ENCODE results near the gene HOXC13. TPM values are rescaled to one million over a fixed set of nuclear protein-coding genes. Genes with fewer than 3 reads are reported as not detected.

HOXC13 gene
- total RNA-seq, 1 donor from 2014 or later, result not detected

DNA sequence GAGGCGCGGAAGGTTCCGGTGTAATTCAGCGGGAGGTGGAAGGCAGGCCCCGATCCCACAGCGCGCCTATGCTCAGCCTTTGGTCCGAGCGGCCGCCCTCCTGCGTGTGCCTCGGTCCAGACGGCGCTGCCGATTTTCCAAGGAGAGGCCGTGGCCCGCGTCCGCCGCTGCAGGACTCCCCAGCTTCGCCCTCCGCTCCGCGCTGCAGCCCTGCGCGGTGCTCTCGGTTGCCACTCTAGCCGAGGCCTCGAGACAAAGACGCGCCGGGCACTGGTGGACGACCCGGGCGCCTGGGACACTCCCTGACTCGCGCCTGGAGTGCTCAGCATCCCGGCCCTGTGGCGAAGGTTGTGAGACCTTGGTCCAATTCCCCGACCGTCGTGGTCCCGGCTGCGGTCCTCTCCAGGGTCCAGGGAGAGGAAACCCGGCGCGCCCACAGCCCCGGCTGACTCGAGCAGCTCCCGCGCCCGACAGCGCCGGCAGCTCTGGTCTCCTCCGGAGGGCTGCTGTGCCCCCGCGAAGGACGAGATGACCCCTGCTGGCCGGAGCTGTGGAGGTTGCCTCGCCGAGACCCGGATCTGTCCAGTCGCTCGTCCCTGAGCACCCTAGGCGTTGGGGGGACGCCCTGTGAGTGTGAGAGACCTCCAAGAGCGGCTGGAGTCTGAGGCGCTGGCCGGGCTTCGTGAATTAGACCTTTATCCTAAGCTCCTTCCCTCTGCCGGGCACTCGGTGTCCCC, 22.6 kb downstream of the HOXC13 start:
- no peak for DNase-seq (ENCODE audit: low read depth)

DNA sequence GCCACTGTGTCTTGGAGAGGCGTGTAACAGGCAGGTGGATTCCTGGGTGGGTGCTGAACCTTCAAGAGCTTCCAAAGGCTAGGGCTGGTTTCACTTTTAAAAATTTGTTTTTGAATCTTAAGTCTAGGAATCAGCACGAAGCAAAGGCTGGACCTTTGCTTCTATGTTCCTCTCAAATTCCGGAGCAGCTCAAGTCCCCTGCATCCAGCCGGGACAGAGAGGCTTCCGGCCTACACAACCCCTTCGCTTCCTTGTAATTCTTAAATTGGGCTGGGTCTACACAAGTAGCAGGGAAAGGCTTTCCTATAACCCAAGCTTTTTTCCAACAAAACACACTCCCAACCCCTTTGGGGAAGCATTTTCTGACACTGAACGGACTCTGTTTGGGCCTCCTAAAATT, 24.4 kb downstream of the HOXC13 start:
- TF ChIP-seq, protein P1, sequence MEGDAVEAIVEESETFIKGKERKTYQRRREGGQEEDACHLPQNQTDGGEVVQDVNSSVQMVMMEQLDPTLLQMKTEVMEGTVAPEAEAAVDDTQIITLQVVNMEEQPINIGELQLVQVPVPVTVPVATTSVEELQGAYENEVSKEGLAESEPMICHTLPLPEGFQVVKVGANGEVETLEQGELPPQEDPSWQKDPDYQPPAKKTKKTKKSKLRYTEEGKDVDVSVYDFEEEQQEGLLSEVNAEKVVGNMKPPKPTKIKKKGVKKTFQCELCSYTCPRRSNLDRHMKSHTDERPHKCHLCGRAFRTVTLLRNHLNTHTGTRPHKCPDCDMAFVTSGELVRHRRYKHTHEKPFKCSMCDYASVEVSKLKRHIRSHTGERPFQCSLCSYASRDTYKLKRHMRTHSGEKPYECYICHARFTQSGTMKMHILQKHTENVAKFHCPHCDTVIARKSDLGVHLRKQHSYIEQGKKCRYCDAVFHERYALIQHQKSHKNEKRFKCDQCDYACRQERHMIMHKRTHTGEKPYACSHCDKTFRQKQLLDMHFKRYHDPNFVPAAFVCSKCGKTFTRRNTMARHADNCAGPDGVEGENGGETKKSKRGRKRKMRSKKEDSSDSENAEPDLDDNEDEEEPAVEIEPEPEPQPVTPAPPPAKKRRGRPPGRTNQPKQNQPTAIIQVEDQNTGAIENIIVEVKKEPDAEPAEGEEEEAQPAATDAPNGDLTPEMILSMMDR (IDR thresholded peaks at IDR 0.05; ENCODE audit: insufficient read depth, low read length, poor library complexity, severe bottlenecking), result no peak
- H3K27me3 ChIP-seq (ENCODE audit: control insufficient read depth, insufficient read depth, low read length), result peaks cover 94% of the 10 kb centered on the region
- no peak for DNase-seq (ENCODE audit: low read depth)
- H3K36me3 ChIP-seq (ENCODE audit: control insufficient read depth, insufficient read depth, low read length), result no peaks in the 10 kb centered on the region
- no peak overlapping the region for H3K4me3 ChIP-seq (ENCODE audit: low read depth, low read length)

More for the DNA sequence above, 22.6 kb downstream of the HOXC13 start:
- Histone ChIP-seq H3K4me3 (ENCODE audit: low read depth, low read length) (no peak overlapping the region), H3K27me3 (ENCODE audit: control insufficient read depth, insufficient read depth, low read length) (peaks cover 94% of the 10 kb centered on the region), H3K36me3 (ENCODE audit: control insufficient read depth, insufficient read depth, low read length) (no peaks in the 10 kb centered on the region)
- TF ChIP-seq, protein P1 (IDR thresholded peaks at IDR 0.05; ENCODE audit: insufficient read depth, low read length, poor library complexity, severe bottlenecking), result no peak

DNA sequence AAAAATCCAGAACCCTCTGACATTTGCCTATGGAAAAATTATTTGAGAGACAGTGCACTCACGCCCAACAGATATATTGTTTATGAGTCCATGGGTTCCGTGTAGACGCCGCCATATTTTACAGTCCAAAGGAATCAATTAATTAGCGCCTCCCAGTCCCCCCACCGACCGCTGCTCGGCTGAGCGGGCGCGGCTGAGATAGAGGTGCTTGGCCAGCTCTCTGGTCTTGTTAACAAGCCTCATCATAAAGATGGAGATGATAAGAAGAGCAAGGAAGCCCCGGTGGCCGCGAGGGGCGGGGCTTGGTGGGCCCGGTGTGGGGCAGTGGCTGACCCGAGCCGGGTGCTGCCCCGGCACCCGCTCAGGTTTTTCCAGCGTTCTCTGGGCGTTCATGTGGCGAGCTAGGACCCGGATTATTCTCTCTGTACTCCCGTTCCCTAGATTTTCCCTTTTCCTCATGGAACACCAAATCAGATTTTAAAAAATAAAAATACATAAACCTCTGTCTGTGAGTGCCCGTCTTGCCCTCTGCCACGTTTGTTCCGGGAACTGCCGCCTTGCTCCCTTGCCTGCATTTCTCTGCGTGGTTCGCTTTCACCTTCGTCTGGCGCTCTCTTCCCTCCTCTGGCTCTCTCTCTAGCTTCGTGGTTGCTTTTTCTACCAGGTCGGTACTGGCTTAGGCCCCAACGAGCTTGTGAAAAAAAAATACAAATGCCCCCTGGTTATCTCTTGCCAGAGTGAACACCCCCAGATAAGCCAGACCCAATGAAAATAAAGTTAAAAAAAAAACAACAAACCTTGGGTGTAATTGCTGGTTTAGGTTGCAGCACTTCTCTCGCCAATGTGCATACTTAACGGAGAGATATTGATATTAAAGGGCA, 25.0 kb downstream of the HOXC13 start:
- H3K36me3 ChIP-seq (ENCODE audit: control insufficient read depth, insufficient read depth, low read length), result no peaks in the 10 kb centered on the region
- peaks cover 94% of the 10 kb centered on the region for H3K27me3 ChIP-seq (ENCODE audit: control insufficient read depth, insufficient read depth, low read length)
- DNase-seq (ENCODE audit: low read depth), result no peak

DNA sequence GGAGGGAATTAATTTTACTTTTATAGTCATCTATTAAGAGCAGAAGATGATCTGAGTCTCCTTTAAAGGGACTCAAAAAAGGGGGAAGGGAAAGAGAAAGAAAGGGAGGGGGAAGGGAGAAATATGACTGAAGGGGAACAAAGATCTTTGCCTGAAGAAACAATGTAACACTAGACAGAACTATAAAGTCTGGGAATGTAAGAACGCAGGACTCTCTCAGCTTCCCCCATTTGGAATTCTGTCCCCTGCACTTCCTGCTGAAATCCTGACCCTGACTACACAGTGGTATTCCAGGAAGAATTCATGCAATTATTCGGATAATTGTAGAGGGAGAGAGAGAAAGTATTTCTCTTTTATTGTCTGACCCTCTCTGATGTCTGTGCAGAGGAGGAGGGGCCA, 25.7 kb downstream of the HOXC13 start:
- TF ChIP-seq, protein P1 (IDR thresholded peaks at IDR 0.05; ENCODE audit: insufficient read depth, low read length, poor library complexity, severe bottlenecking), result no peak
- peaks cover 93% of the 10 kb centered on the region for H3K27me3 ChIP-seq (ENCODE audit: control insufficient read depth, insufficient read depth, low read length)
- H3K4me3 ChIP-seq (ENCODE audit: low read depth, low read length), result no peak overlapping the region
- no peak for DNase-seq (ENCODE audit: low read depth)
- no peaks in the 10 kb centered on the region for H3K36me3 ChIP-seq (ENCODE audit: control insufficient read depth, insufficient read depth, low read length)

More for the DNA sequence above, 25.0 kb downstream of the HOXC13 start:
- TF ChIP-seq, protein P1 (IDR thresholded peaks at IDR 0.05; ENCODE audit: insufficient read depth, low read length, poor library complexity, severe bottlenecking), result no peak
- H3K4me3 ChIP-seq (ENCODE audit: low read depth, low read length), result no peak overlapping the region

DNA sequence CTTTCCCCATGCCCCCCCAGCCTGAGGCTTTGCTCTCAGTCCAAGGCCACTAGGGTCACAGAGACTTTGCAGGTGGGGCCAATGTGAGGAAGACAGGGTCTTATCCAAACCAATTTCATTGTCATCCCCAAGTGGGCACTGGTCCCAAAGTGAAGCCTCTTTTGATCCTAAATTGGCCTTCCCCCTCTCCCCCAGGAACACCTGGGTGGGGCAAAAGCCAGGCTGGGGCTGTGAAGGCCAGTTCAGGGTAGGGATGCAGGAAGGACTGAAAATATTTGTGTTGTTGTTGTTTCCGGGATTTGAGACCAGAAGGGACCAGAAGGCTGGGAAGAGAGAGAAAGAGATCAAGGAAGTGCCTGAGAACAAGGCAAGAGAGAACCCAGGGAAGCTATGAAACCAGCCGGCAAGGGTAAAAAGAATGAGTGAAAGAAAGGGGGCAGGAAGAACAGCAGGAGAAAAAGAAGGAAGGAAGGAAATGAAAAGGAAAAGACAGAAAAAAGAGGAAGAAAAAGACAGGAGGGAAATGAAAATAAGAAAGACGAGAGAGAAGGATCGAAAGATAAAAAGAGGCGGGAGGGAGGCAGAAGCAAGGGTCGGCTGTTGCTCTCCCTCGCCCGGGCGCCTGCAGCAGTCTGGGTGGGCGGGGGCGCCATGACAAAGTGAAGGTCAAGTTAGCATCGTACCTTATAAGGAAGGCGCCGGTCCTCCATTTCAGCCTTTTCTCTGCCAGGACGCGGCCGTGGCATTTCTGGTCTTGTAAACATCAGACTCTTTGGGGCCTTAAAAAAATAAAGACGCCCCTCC, 26.9 kb downstream of the HOXC13 start:
- no peak for DNase-seq (ENCODE audit: low read depth)
- Histone ChIP-seq H3K36me3 (ENCODE audit: control insufficient read depth, insufficient read depth, low read length) (no peaks in the 10 kb centered on the region), H3K27me3 (ENCODE audit: control insufficient read depth, insufficient read depth, low read length) (peaks cover 90% of the 10 kb centered on the region), H3K4me3 (ENCODE audit: low read depth, low read length) (no peak overlapping the region)
- TF ChIP-seq, protein P1 (IDR thresholded peaks at IDR 0.05; ENCODE audit: insufficient read depth, low read length, poor library complexity, severe bottlenecking), result no peak
